GM12875 (cell line): ENCODE results near the gene SEMA3E.
A peak's percentile ranks its signal among the peaks of the same experiment; 100 is the strongest.

Experiments used
- H3K4me3 ChIP-seq: one replicate; pipeline ENCODE4 v1.5.1; 2011; ENCODE audit warnings: low read depth, low read length, control low read depth
- CTCF ChIP-seq: IDR thresholded peaks from 2 replicates; pipeline ENCODE4 v1.5.1; 2011; ENCODE audit warnings: low read depth, mild to moderate bottlenecking, control low read depth, inconsistent platforms, low read length, moderate library complexity, borderline replicate concordance; ENCODE audit not compliant: insufficient read depth

Gene SEMA3E

GRCh38 chr7:83413424-83413823, 235.5 kb downstream of the SEMA3E start:
- H3K4me3 ChIP-seq: no peak overlapping the region
- TF ChIP-seq CTCF: no peak

- peak; percentile 29; the same call in 1 of the 2 replicates for TF ChIP-seq CTCF
These were observed 237.8 kb downstream of the SEMA3E start for GRCh38 chr7:83410989-83411591.

GRCh38 chr7:83394776-83395175, 254.2 kb downstream of the SEMA3E start:
- H3K4me3 ChIP-seq: no peak overlapping the region
- no peak for TF ChIP-seq CTCF

More at GRCh38 chr7:83410989-83411591, 237.8 kb downstream of the SEMA3E start:
- no peak overlapping the region for H3K4me3 ChIP-seq

- TF ChIP-seq CTCF: no peak
- no peak overlapping the region for H3K4me3 ChIP-seq
These were observed 260.5 kb downstream of the SEMA3E start for GRCh38 chr7:83388436-83388835.

GRCh38 chr7:83366629-83367028, 282.3 kb downstream of the SEMA3E start:
- no peak for TF ChIP-seq CTCF

GRCh38 chr7:83365746-83366145, 283.2 kb downstream of the SEMA3E start:
- H3K4me3 ChIP-seq: no peak overlapping the region
- no peak for TF ChIP-seq CTCF

More at GRCh38 chr7:83366629-83367028, 282.3 kb downstream of the SEMA3E start:
- no peak overlapping the region for H3K4me3 ChIP-seq

- no peak for TF ChIP-seq CTCF
- no peak overlapping the region for H3K4me3 ChIP-seq
These were observed 285.9 kb downstream of the SEMA3E start for GRCh38 chr7:83362871-83363550.
